B cell (primary cell): Measurements from ENCODE around the gene MCCD1. TPM values are rescaled to one million over a fixed set of nuclear protein-coding genes. Genes with fewer than 3 reads are reported as not detected.

Experiments
- ATAC-seq: fragments of 200-7000 bp; cut with Tn5 transposase; one replicate; pipeline ENCODE4 v1.10.0; 2021; ENCODE audit warnings: low read depth, mild to moderate bottlenecking, moderate number of reproducible peaks, moderate library complexity
- CTCF ChIA-PET: fragments of 350-600 bp; sonication (Branson Sonifier 250); formaldehyde crosslinking; loops from one replicate; lab custom pipeline; 2021; ENCODE audit warnings: antibody characterized with exemption, inconsistent platforms; lab: Charles Lee
- POLR2A ChIA-PET: fragments of 350-600 bp; sonication (Branson Sonifier 250); formaldehyde crosslinking; loops from one replicate; lab custom pipeline; 2021; ENCODE audit warnings: antibody characterized with exemption; lab: Charles Lee
- DNase-seq: peaks from one replicate; pipeline ENCODE4 v3.0.0; 2013
- H2AFZ ChIP-seq: 2 replicates; pipeline ENCODE4 v1.6.1; 2012; ENCODE audit warnings: mild to moderate bottlenecking, low read depth, low read length; ENCODE audit not compliant: insufficient read depth, poor library complexity, severe bottlenecking
- H3K27ac ChIP-seq, 2 donors: 1 replicate in 1 of 2; 2 replicates in 1 of 2; pipeline ENCODE4 v1.5.1; 2012 to 2013; ENCODE audit warnings: low read length in 2 of 2, mild to moderate bottlenecking in 2 of 2, moderate library complexity in 1 of 2
- H3K27me3 ChIP-seq, 4 experiments: fragments of 200-600 bp in 1 of 4; sonication (generic) in 1 of 4; replicated peaks in 1 of 4; 1 replicate in 2 of 4; 2 replicates in 2 of 4; pipeline versions ENCODE4 v1.6.1 to v1.7.0; 2013 to 2016; ENCODE audit warnings: low read length in 3 of 4, mild to moderate bottlenecking in 2 of 4, mixed read lengths in 1 of 4, moderate library complexity in 1 of 4; ENCODE audit not compliant: insufficient read depth in 4 of 4, control insufficient read depth in 3 of 4; ENCODE audit errors: control extremely low read depth in 1 of 4
- H3K36me3 ChIP-seq, 2 experiments: replicated peaks in 1 of 2; 1 replicate in 1 of 2; 2 replicates in 1 of 2; pipeline versions ENCODE4 v1.6.1 to v1.7.1; 2013; ENCODE audit warnings: low read length in 1 of 2; ENCODE audit not compliant: insufficient read depth in 2 of 2, control insufficient read depth in 1 of 2; ENCODE audit errors: control extremely low read depth in 1 of 2, extremely low read depth in 1 of 2
- H3K4me1 ChIP-seq, 2 donors: fragments of 200-600 bp in 1 of 2; sonication (generic) in 1 of 2; 1 replicate in 1 of 2; 2 replicates in 1 of 2; pipeline versions ENCODE4 v1.5.1 to v1.6.1; 2013 to 2017; ENCODE audit warnings: low read length in 2 of 2; ENCODE audit not compliant: control insufficient read depth in 2 of 2, insufficient read depth in 2 of 2
- H3K4me2 ChIP-seq: replicated peaks from 2 replicates; pipeline ENCODE3; 2012; ENCODE audit warnings: mild to moderate bottlenecking, low read depth, low read length; ENCODE audit not compliant: poor library complexity, severe bottlenecking
- H3K4me3 ChIP-seq, 5 experiments: fragments of 200-600 bp in 1 of 5; sonication (generic) in 1 of 5; 1 replicate in 3 of 5; 2 replicates in 2 of 5; pipeline versions ENCODE4 v1.5.1 to v1.7.0; 2011 to 2016; ENCODE audit warnings: low read length in 4 of 5, mild to moderate bottlenecking in 4 of 5, low read depth in 2 of 5, control low read depth in 1 of 5, moderate library complexity in 1 of 5; ENCODE audit not compliant: insufficient read depth in 1 of 5; ENCODE audit errors: control extremely low read depth in 1 of 5, extremely low read depth in 1 of 5
- H3K79me2 ChIP-seq: fragments of 200-600 bp; sonication (generic); one replicate; pipeline ENCODE4 v1.6.0; 2016; ENCODE audit warnings: low read length; ENCODE audit not compliant: control insufficient read depth, insufficient read depth
- H3K9ac ChIP-seq: fragments of 200-600 bp; sonication (generic); 2 replicates; pipeline ENCODE4 v1.6.1; 2017; ENCODE audit warnings: mild to moderate bottlenecking, low read length, moderate library complexity
- H3K9me3 ChIP-seq, 3 donors: one replicate each; pipeline versions ENCODE4 v1.6.1 to v1.7.1; 2013; ENCODE audit warnings: low read length in 2 of 3; ENCODE audit not compliant: control insufficient read depth in 2 of 3, insufficient read depth in 1 of 3; ENCODE audit errors: control extremely low read depth in 1 of 3
- H4K20me1 ChIP-seq: 2 replicates; pipeline ENCODE4 v1.6.0; 2012; ENCODE audit warnings: mild to moderate bottlenecking, low read length; ENCODE audit not compliant: insufficient read depth, control insufficient read depth, poor library complexity, severe bottlenecking
- H3K27ac Mint-ChIP-seq: one replicate; pipeline ENCODE4 v1.8.0; 2021; ENCODE audit warnings: mixed read lengths
- H3K27me3 Mint-ChIP-seq: one replicate; pipeline ENCODE4 v1.8.0; 2021; ENCODE audit warnings: mixed read lengths
- H3K4me1 Mint-ChIP-seq: one replicate; pipeline ENCODE4 v1.8.0; 2021; ENCODE audit warnings: mixed read lengths
- H3K4me3 Mint-ChIP-seq: one replicate; pipeline ENCODE4 v1.8.0; 2021; ENCODE audit warnings: mixed read lengths
- H3K9me3 Mint-ChIP-seq: one replicate; pipeline ENCODE4 v1.8.0; 2022; ENCODE audit warnings: mixed read lengths; ENCODE audit not compliant: insufficient read depth
- EZH2 ChIP-seq: IDR thresholded peaks from 2 replicates; pipeline ENCODE4 v1.6.1; 2012; ENCODE audit warnings: borderline replicate concordance, low read depth, mild to moderate bottlenecking, moderate library complexity, low read length; ENCODE audit not compliant: insufficient read depth, poor library complexity, severe bottlenecking
- WGBS: methylation state at CpG from one replicate; pipeline ENCODE4 v1.1.5; 2013; ENCODE audit warnings: missing lambda C conversion rate; ENCODE audit not compliant: insufficient coverage; 5-methylcytosine and 5-hydroxymethylcytosine counted together
- intact Hi-C: fragments of 100-400 bp; cut with micrococcal nuclease; formaldehyde crosslinking; loops from one replicate; pipeline ENCODE4 v1.10.0; 2022
- polyA plus RNA-seq: library from polyadenylated mRNA; depleted of rRNA; stranded (reverse); fragments of >200 nt; gene quantifications from 2 replicates; pipeline ENCODE4 v1.2.3, GENCODE V29; 2012
- total RNA-seq, 2 donors: library from RNA; stranded (reverse); fragments of 120-200 nt in 1 of 2; gene quantifications; 1 replicate in 1 of 2; 2 replicates in 1 of 2; pipeline versions ENCODE4 v1.2.3 to v1.2.4, GENCODE V29; 2013 to 2022
- TF ChIP-seq, protein P1 (sequence below): fragments of 200-600 bp; IDR thresholded peaks from one replicate; pipeline ENCODE4 v1.8.0; 2022; ENCODE audit warnings: antibody characterized with exemption, mild to moderate bottlenecking

The MCCD1 gene
- total and polyA plus RNA-seq, 2 donors (not counting 1 experiment from before 2014, with no cell fraction given), result not detected

DNA sequence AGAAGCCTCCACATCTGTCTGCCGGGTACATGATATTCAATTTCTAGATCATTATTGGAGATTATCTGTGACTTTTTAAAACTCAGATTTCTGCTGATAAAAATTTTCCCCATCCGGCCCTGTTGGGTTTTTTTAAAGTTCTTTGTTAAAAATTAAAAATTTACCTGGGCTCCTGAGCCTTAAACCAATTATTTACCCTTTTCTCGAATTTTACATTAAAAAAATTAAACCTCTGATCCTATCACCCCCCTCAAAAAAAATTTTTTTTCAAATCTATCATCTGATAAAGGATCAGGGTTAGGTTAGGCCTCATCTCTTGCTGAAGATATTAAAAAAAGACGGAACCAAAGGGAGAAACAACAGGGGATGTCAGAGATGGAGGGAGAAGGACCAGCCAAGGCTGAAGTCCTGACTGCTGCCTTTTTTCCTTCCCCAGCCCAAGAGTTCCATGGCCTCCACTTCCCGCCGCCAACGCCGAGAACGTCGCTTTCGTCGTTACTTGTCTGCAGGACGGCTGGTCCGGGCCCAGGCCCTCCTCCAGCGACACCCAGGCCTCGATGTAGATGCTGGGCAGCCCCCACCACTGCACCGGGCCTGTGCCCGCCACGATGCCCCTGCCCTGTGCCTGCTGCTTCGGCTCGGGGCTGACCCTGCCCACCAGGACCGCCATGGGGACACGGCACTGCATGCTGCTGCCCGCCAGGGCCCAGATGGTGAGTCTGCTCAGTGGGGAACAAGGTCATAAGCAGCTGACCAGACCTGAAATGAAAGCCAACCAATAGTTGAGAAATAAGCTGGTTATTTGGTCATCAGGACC, 19.2 kb downstream of the MCCD1 start:
- no peaks in the 10 kb centered on the region for H3K9me3 Mint-ChIP-seq
- Histone ChIP-seq H3K79me2 (peaks cover 40% of the 10 kb centered on the region), H4K20me1 (no peaks in the 10 kb centered on the region), H3K9me3 (peaks cover 0 to 3% (median 0%) of the 10 kb centered on the region in 3 donors), H2AFZ (peak overlapping the region; percentile 61), H3K27me3 (no peaks in the 10 kb centered on the region), H3K4me3 (peak overlapping the region; percentile 28 to 69 (median 40)), H3K4me1 (peaks cover 26 to 47% of the 10 kb centered on the region in 2 donors), H3K9ac (peak overlapping the region; percentile 70), H3K27ac (peak overlapping the region; percentile 80 to 83), H3K4me2 (peak overlapping the region; percentile 88), H3K36me3 (peaks cover 0 to 3% of the 10 kb centered on the region in 2 experiments)
- intact Hi-C loops, result loop anchor here (1.0 to 2.0 kb wide), 7 partner anchors 13 to 607 kb away; partner anchors contain the start of genes EHMT2, PPT2 and PRRC2A
- 95% methylated on average over 21 of the region's 24 CpGs for WGBS
- H3K4me1 Mint-ChIP-seq, result peaks cover 40% of the 10 kb centered on the region
- TF ChIP-seq, protein P1, sequence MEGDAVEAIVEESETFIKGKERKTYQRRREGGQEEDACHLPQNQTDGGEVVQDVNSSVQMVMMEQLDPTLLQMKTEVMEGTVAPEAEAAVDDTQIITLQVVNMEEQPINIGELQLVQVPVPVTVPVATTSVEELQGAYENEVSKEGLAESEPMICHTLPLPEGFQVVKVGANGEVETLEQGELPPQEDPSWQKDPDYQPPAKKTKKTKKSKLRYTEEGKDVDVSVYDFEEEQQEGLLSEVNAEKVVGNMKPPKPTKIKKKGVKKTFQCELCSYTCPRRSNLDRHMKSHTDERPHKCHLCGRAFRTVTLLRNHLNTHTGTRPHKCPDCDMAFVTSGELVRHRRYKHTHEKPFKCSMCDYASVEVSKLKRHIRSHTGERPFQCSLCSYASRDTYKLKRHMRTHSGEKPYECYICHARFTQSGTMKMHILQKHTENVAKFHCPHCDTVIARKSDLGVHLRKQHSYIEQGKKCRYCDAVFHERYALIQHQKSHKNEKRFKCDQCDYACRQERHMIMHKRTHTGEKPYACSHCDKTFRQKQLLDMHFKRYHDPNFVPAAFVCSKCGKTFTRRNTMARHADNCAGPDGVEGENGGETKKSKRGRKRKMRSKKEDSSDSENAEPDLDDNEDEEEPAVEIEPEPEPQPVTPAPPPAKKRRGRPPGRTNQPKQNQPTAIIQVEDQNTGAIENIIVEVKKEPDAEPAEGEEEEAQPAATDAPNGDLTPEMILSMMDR, result no peak
- TF ChIP-seq EZH2, result no peak
- POLR2A ChIA-PET, result interaction anchor here (0.6 to 42.6 kb wide), 8 partner anchors 9 to 315 kb away, joined by 3 to 1450 read pairs (median 4); partner anchors contain the start of genes LST1, LTA, LTB and NCR3
- H3K27ac Mint-ChIP-seq, result peak overlapping the region; percentile 88
- no peaks in the 10 kb centered on the region for H3K27me3 Mint-ChIP-seq
- ATAC-seq, result no peak
- CTCF ChIA-PET, result interaction anchor here (0.6 to 29.4 kb wide), 10 partner anchors 19 to 283 kb away, joined by 3 to 2241 read pairs (median 4); partner anchors contain the start of genes AIF1, C6orf47, LSM2 and LST1
- peak overlapping the region; percentile 87 for H3K4me3 Mint-ChIP-seq
- DNase-seq, result no peak
